ENCODE measurements around the gene OMG.

OMG gene

DNA sequence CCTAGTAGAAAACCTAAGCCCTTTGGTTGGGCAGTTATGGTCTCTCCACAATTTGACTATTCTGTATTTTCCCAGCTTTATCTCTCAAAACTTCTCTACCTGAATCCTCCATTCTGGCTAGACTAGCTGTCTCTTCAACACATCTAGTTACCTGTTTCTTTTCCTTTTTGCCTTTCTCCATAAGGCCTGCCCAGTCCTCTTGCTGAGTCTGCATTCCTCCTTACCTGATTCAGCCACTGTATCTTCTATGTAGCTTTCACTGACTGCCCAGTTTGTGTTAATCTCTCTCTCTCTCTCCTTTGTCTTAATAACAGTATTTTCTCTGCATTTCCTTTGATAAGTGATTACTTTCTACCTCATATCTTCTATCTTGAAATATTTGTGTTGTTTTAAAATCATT, 26.5 kb upstream of the OMG start:
- no peak for TF ChIP-seq CTCF (IDR thresholded peaks at IDR 0.05; ENCODE audit: unreplicated experiment in 3 of 3)
- no peaks in the 10 kb centered on the region for H3K4me1 Mint-ChIP-seq
- H3K27ac Mint-ChIP-seq = no peak overlapping the region
- no peaks in the 10 kb centered on the region for H3K27me3 Mint-ChIP-seq (ENCODE audit: low read depth)
- no peaks in the 10 kb centered on the region for H3K9me3 Mint-ChIP-seq
- peaks cover 27% of the 10 kb centered on the region for H3K36me3 Mint-ChIP-seq (ENCODE audit: low read depth)
- no peak overlapping the region for H3K4me3 Mint-ChIP-seq

GRCh38 chr17:31321966-31322365, 24.9 kb upstream of the OMG start:
- Mint-ChIP-seq H3K4me1 (peaks cover 4% of the 10 kb centered on the region), H3K27me3 (ENCODE audit: low read depth) (no peaks in the 10 kb centered on the region), H3K9me3 (no peaks in the 10 kb centered on the region), H3K4me3 (no peak overlapping the region), H3K36me3 (ENCODE audit: low read depth) (peaks cover 15% of the 10 kb centered on the region), H3K27ac (no peak overlapping the region)
- TF ChIP-seq CTCF (IDR thresholded peaks at IDR 0.05; ENCODE audit: unreplicated experiment in 3 of 3) = no peak

DNA sequence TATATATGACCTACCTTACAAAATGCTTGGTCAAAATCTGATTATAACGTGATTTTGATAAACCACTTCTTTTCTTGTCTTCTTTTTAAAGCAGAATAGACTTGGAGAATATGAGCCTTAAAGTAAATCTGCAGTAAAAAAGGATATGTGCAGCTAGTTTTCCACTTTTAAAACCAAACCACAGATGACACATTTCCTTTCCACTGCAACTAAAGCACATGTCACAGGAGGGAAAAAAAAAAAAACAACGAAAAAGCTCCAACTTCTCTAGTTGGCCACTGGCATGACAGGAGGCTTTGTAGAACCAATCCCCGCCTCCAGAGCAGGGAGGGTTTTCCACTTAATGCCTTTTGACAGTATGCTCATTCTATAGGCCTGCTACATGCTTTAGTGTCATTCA, 24.4 kb upstream of the OMG start, which contains the start of gene EVI2A:
Gene EVI2A, minus strand, starts transcription at position 142 of the 400 bp plus-strand sequence. CDS start 2,609 bp downstream, outside the sequence.
- Mint-ChIP-seq H3K4me1 (peaks cover 4% of the 10 kb centered on the region), H3K9me3 (no peaks in the 10 kb centered on the region)
- TF ChIP-seq CTCF (IDR thresholded peaks at IDR 0.05; ENCODE audit: unreplicated experiment in 3 of 3) = no peak

DNA sequence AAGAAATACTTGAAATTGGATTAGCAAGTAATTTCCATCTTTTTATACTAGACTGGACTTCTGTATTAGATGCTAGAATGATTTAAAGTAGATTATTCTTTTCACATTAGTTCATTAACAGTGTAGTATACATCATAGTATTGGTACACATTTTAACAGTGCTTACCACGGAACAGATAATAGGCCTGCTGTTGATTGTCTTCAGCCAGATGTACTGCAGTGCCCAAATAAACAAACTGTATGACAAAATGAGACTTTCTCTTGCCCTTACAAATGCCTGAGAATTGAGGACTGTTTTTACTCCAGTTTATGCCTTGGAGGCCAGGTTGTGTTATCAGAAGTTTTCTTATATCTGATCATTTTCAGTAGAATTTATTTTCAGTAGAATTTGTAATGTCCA, 23.8 kb upstream of the OMG start:
- Mint-ChIP-seq H3K27ac (no peak overlapping the region), H3K9me3 (no peaks in the 10 kb centered on the region), H3K27me3 (ENCODE audit: low read depth) (no peaks in the 10 kb centered on the region), H3K4me1 (peaks cover 4% of the 10 kb centered on the region), H3K36me3 (ENCODE audit: low read depth) (peaks cover 5% of the 10 kb centered on the region), H3K4me3 (no peak overlapping the region)
- TF ChIP-seq CTCF (IDR thresholded peaks at IDR 0.05; ENCODE audit: unreplicated experiment in 3 of 3) = no peak

More for the DNA sequence above, 24.4 kb upstream of the OMG start, which contains the start of gene EVI2A:
- Mint-ChIP-seq H3K36me3 (ENCODE audit: low read depth) (peaks cover 11% of the 10 kb centered on the region), H3K27ac (no peak within 1 kb of the TSS), H3K4me3 (no peak within 1 kb of the TSS), H3K27me3 (ENCODE audit: low read depth) (no peaks in the 10 kb centered on the region)

GRCh38 chr17:31320241-31320640, 23.2 kb upstream of the OMG start:
- no peak for TF ChIP-seq CTCF (IDR thresholded peaks at IDR 0.05; ENCODE audit: unreplicated experiment in 3 of 3)
- Mint-ChIP-seq H3K27me3 (ENCODE audit: low read depth) (no peaks in the 10 kb centered on the region), H3K4me1 (peaks cover 4% of the 10 kb centered on the region), H3K36me3 (ENCODE audit: low read depth) (peaks cover 1% of the 10 kb centered on the region), H3K4me3 (no peak overlapping the region), H3K9me3 (no peaks in the 10 kb centered on the region), H3K27ac (no peak overlapping the region)

DNA sequence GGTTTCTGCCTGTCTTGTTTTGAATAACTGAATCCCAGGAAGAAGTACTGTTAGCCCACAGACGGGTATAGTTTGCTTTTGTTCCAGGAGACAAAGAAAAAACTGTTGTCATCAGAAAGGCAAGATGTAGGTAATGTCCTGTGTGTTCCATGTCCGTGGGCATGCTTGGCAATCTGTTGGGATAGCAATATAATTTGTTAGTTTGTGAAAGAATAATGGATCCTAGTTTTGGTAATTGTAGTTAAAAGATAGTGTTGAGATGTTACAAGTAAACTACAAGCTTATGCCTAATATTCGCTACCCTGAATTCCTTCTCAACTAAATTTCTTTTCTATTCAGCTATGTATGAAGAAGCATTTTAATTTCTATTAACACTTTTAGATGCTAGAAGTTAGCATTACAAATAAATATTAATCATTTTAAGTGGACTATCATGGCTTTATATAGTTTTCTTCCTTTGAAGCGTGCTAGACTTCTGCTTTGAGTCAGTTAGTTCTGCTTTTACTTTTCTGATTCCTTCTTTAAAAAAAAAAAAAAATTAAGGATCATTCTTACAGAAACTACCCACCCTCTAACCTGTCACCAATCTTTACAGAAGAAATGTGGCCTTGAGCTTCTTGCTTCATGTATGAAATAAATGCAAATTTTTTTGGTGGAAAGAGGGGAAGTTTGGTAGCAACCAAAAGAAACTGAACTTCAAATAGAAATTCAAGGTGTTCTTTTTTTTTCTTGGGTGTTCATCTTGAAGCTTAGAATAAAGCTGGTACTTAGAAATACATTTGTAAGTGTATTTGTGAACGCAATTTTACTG, 22.0 kb upstream of the OMG start:
- H3K4me1 Mint-ChIP-seq = peaks cover 4% of the 10 kb centered on the region
- peaks cover 4% of the 10 kb centered on the region for H3K36me3 Mint-ChIP-seq (ENCODE audit: low read depth)
- no peaks in the 10 kb centered on the region for H3K27me3 Mint-ChIP-seq (ENCODE audit: low read depth)
- no peak overlapping the region for H3K4me3 Mint-ChIP-seq
- H3K9me3 Mint-ChIP-seq = no peaks in the 10 kb centered on the region
- H3K27ac Mint-ChIP-seq = no peak overlapping the region
- no peak for TF ChIP-seq CTCF (IDR thresholded peaks at IDR 0.05; ENCODE audit: unreplicated experiment in 3 of 3)
